GM21515 (cell line): ENCODE data around the gene CSTPP1.
"Not testable (repeated sequence)": the region's sequence is repeated elsewhere in the genome, so short reads cannot be mapped to it uniquely, and the experiment has no call there.

Experiments used
- ATAC-seq: cut with Tn5 transposase; IDR thresholded peaks from one replicate; pipeline ENCODE4 v1.9.1; 2021; ENCODE audit not compliant: unreplicated experiment

CSTPP1 gene

DNA sequence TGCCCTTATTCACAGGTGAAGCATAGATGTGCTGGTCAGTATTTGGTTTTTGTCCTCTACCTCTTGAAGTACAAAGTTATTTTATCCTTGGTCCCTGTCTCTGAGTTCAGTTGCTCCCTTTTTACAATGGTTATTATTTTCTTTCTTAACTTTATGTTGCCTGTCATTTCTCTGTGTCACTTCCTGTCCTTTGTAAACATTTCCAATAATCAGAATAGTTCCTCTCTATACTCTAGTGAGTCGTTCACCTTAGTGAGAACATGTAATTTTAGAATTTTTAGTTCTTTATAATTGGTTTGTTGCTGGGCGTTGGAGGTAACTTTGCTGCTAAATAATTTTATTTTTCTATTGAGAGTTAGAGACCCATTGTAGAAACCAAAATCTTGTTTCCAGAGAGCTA, 16.0 kb downstream of the CSTPP1 start:
- no peak for ATAC-seq

DNA sequence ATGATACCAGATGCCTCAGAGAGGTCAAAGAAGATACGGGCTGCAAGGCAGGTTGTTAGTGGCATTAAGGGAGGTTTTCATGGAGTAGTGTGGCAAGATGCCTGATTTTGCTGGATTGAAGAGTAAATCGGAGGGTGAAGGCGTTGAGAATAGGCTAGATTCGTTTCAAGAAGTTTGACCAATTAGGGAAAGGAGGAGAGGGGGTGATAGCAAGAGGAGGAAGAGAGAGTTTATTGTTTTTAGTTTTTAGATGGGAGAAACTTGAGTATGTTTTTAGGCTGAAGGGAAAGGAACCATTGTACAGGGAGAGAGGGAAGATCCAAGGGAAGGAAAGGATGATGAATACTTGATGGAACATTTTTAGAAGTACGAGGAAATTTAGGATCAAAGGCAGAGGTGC, 16.5 kb downstream of the CSTPP1 start:
- no peak for ATAC-seq

DNA sequence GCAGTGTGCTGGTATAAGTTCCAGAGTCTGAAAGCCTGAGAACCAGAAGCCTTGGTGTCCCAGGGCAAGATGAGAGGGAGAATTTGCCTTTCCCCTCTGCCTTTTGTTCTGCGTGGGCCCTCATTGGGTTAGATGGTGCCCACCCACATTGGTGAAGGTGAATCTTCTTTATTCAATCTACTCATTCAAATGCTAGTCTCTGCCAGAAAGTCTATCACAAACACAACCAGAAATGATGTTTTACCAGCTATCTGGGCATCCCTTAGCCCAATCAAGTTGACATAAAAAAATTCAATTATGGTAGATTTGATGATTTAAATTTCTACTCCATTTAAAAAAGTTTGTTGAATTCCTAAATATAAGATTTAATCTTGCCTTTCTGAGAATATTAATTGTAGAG, 22.2 kb downstream of the CSTPP1 start:
- no peak for ATAC-seq

DNA sequence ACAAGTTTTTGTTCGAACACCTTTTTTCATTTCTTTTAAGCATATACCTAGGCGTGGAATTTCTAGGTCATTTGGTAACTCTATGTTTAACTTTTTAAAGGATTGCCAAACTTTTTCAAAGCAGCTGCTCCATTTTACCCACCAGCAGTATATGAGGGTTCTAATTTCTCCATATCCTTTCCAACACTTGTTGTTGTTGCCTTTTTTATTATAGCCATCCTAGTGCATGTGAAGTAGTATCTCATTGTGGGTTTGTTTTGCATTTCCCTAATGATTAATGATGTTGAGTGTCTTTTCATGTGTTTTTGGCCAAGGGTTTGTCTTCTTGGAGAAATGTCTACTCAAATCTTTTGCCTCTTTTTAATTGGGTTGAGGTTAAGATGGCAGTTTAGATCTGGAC, 24.5 kb downstream of the CSTPP1 start:
- no peak for ATAC-seq

DNA sequence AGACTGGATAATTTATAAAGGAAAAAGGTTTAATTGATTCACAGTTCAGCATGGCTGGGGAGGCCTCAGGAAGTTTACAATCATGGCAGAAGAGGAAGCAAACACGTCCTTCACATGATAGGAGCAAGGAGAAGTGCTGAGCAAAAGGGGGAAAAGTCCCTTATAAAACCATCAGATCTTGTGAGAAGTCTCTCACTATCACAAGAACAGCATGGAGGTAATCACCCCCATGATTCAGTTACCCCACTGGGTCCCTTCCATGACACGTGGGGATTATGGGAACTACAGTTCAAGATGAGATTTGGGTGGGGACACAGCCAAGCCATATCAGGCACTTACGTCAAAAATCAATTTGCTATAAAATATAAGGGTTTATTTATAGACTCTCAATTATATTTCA, 25.3 kb downstream of the CSTPP1 start:
- not testable (repeated sequence) for ATAC-seq

DNA sequence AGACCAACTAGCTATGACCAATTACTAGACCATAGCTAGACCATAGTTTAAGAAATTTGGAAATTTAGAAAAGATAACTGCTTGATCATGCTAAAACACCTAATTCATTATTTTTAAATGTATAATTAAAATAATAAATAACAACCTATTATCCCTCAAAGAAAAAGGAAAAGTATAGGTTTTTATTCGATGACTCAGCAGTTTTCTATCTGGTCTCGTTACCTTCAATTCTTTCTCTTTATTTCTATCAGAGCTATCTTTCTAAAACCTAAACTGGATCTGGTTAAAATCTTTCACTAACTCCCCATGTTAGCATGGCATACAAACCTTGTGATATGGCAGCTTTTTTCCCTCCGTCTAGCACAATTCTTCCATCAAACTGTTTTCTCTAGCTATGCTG, 27.3 kb downstream of the CSTPP1 start:
- ATAC-seq, result no peak

DNA sequence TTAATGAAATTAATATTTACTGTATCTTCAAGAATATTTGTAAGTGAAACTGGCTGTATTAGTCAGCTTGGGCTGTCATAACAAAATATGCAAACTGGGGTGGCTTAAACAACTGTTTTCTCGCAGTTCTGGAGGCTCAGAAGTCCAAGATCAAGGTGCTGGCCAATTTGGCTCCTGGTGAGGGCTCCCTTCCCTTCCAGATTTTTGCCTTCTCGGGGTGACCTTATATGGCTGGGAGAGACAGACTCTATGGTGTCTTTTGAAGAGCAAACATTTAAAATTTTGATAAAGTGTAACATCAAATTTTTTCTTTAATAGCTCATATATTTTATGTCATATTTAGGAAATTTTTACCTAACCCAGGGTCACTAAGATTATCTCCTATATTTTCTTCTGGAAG, 30.2 kb downstream of the CSTPP1 start:
- ATAC-seq, result no peak

DNA sequence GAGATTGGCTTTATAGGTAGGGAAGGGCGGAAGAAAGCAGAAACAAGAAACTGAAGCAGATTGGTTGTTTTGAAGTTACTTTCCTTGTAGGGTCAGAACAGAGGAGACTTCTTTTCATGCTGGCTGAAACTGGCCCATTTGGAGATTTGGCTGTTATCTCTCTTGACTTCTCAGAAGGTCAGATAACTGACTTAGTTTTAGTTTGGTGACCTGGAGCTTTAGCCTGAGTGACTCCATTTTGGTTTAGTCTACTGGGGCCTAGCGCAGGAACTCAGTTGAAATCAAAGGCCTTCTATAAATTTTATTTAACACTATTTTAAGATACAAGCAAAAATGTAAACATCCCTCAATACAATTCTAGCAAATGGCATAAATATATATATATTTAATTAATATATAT, 31.4 kb downstream of the CSTPP1 start:
- no peak for ATAC-seq

DNA sequence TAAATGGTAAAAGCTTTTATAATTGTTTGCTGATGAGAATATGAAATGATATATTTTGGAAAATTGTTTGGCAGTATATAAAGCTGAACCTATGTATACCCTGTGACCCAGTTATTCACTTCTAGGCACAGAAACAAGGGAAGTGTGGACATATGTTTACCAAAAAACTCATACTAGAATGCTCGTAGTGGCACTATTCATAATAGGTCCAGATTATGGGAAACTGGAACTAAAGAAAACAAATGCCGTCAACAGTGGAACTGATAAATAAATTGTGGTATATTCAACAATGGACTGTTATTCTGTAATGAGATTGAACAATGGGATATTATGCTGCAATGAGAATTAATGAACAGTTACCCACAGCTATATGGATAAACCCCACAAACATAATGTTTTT, 32.8 kb downstream of the CSTPP1 start:
- no peak for ATAC-seq

DNA sequence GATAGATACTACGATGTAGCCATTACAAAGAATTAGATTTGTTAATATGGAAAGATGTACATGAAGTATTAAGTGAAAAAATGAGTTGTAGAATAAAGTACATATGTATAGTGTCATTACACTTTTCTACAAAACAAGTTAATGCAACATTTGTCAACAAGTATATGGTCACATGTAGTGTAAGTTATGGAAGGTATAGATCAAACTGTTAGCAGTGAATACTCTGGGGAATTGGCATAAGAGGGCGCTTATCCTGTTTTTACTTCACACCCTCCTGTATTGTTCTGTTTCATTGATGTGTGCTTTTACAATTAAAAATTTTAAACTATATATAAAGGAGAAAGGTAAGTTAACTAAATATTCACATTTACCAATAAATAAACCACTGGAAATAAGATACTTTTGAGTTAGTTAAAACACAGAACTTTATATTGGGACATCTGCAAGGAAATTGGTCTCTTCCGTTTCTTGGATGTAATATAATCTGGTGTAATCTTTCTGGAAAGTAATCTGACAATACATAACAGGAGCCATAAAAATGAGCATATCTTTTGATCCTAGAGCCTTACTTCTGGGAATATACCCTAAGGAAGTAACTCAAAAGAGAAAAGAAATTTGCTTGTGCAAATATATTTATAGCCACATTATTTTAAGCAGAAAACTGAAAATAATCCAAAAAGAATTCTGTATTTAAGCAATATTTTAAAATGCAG, 34.5 kb downstream of the CSTPP1 start:
- no peak for ATAC-seq

DNA sequence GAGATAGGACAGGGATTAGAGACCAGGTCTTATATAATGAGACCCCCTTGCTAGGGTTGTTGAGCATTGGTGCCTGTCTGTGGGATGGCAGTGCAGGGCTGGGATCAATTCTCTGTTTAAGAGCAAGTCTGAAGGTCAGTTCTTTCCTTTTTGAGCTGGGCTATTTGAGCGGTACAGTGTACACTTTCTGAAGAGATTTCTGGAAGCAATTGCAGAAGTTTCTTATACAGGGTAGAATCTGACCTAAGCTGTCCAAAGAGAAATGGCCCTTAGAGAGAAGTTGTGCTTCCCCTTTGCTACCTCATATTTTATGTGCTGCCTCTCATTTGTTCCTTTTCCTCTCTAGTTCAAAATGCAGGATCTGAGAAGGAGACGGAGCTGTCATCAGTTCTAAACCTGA, 35.8 kb downstream of the CSTPP1 start:
- ATAC-seq, result no peak

GRCh38 chr11:46972821-46973220, 36.3 kb downstream of the CSTPP1 start:
- ATAC-seq, result no peak

DNA sequence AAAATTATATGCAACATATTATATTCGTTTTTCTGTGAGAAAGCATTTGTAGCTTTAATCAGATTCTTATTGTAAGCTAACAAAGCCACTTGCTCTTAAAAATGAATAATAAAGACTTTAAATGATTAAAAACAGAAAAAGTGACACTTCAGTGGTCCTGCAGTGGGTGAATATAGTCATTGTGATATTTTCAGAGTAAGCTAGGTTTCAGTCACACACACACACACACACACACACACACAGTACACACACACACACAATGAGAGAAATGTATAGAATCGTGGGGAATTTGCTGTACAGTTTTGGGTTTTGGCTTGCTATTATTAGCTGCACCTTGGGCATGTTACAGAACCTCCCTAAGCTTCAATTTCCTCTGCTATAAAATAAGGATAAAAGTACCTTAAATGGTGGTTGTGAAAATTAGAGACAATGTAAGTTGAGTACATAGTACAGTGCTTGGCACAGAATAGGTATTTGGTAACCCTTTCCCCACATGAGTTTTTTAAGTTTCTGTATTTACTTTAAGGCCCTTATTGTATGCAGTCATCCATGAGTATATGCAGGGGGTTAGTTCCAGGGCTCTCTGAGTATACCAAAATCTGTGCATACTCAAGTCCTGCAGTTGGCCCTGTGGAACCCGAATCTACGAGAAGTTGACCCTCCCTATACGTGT, 39.8 kb downstream of the CSTPP1 start:
- no peak for ATAC-seq

- no peak for ATAC-seq
Measured at GRCh38 chr11:46977038-46977813, 40.7 kb downstream of the CSTPP1 start.

- no peak for ATAC-seq
Measured at GRCh38 chr11:46978005-46978491, 41.5 kb downstream of the CSTPP1 start.

- ATAC-seq, result no peak
Measured at GRCh38 chr11:46979358-46979757, 42.8 kb downstream of the CSTPP1 start.

- ATAC-seq, result no peak
Measured at GRCh38 chr11:46981436-46981835, 44.9 kb downstream of the CSTPP1 start.

DNA sequence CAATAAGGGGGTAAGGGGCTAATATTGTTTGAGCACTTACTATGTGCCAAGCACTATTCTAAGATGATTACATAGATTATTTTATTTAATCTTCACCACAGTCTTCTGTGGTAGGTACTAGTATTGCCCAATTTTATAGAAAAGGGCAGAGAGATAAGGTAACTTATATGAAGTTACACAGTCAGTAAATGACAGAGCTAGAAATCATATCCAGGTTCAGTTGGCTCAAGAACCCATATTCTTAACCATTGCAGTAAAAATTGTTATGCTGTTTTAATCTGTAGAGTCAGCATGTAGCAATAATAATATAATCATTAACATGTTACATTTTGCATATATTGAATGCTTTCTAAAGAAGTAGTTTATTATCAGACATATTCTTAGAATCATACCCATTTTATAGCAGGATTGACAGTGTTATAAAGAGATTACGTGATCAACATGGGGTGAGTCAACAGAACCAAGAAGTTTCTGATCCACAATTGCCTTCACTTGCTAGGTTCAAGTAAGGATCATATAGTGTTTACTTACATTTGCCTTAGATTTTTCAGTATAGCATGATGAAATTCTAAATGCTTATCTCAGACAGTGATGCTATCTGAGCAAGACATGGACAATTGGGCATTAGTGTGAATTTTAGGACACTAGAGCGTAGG, 46.4 kb downstream of the CSTPP1 start:
- no peak for ATAC-seq

DNA sequence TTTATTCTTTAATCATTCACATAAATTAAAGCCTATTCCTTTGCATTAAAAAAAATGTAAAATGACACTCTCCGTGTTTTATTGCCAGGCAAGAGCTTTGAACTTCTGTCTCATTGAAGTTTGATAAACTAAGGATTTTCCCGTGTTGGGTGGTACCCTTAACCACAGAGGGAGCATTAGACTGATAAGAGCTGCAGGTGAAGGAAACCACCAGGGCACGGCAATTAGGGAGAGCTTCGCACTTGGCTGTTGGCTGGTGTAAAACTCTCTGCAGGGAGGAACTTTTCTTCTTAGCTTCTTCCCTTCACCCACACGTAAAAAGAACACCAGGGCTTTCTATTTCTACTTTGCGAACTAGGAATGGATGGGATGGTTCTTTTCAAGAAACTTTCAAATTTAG, 47.0 kb downstream of the CSTPP1 start:
- no peak for ATAC-seq

DNA sequence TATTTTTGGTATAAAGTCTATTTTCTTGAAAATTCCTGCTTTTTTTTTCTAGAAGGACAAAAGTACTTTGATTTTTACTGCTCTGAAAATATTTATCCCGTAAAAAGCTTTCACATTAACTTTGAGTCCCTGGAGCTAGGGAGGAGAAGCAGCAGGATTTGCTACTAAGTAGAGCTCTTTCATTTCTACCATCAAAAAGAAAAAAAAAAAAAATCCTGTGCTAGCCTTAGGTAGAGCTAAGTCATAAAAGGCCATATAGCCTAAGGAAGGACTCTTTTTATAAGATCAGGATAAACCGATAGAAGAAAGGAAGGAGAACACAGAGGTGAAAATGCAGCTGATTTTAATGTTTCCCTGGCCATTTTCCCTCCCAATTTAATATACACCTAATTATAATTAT, 48.0 kb downstream of the CSTPP1 start:
- no peak for ATAC-seq

- no peak for ATAC-seq
Measured at GRCh38 chr11:46984987-46985386, 48.4 kb downstream of the CSTPP1 start.
